K562 (cell line): ENCODE measurements around the gene CCNY. TPM values are rescaled to one million over a fixed set of nuclear protein-coding genes. Genes with fewer than 3 reads are reported as not detected.
A peak's percentile ranks its signal among the peaks of the same experiment; 100 is the strongest.

Source experiments
- ARHGAP35 ChIP-seq: fragments of 450-650 bp; IDR thresholded peaks from 2 replicates; pipeline ENCODE4 v1.6.1; 2018; ENCODE audit not compliant: partially characterized antibody
- CHD1 ChIP-seq: fragments of 200-600 bp; sonication (generic); IDR thresholded peaks from one replicate; pipeline ENCODE4 v1.6.1; 2012; ENCODE audit warnings: mild to moderate bottlenecking, moderate library complexity, low read length, inconsistent platforms
- ELF1 ChIP-seq: fragments of 200-800 bp; sonication (Bioruptor generic); IDR thresholded peaks from 2 replicates; pipeline ENCODE4 v1.6.1; 2016; ENCODE audit warnings: missing genetic modification characterization, missing compliant biosample characterization
- HMGN3 ChIP-seq: IDR thresholded peaks from 2 replicates; pipeline ENCODE4 v1.6.1; 2011; ENCODE audit warnings: borderline replicate concordance, low read depth, mild to moderate bottlenecking, mixed read lengths, low read length; ENCODE audit not compliant: insufficient read length; ENCODE audit errors: extremely low read depth
- L3MBTL2 ChIP-seq: fragments of 450-650 bp; IDR thresholded peaks from 2 replicates; pipeline ENCODE4 v1.6.1; 2016; ENCODE audit warnings: mild to moderate bottlenecking, moderate library complexity
- MBD1 ChIP-seq: fragments of 250-450 bp; sonication (Bioruptor Pico); IDR thresholded peaks from 2 replicates; pipeline ENCODE4 v1.8.0; 2022; ENCODE audit warnings: inconsistent platforms
- PRPF4 ChIP-seq: fragments of 200-400 bp; formaldehyde crosslinking; IDR thresholded peaks from one replicate; pipeline ENCODE4 v1.6.1; 2017; ENCODE audit warnings: low read length, low read depth, mild to moderate bottlenecking; ENCODE audit not compliant: insufficient read depth, poor library complexity, severe bottlenecking
- RCOR1 ChIP-seq, 2 experiments: IDR thresholded peaks; 2 replicates each; pipeline ENCODE4 v1.6.1; 2012; ENCODE audit warnings: low read depth in 2 of 2, low read length in 2 of 2, borderline replicate concordance in 1 of 2, improper control_type of control experiment in 1 of 2
- STAG1 ChIP-seq: sonication (generic); formaldehyde crosslinking; IDR thresholded peaks from 2 replicates; pipeline ENCODE4 v1.5.0; 2020; ENCODE audit warnings: missing genetic modification reagents, borderline replicate concordance
- TAF15 ChIP-seq: fragments of 200-400 bp; formaldehyde crosslinking; IDR thresholded peaks from 2 replicates; pipeline ENCODE4 v1.6.1; 2017; ENCODE audit warnings: mild to moderate bottlenecking, low read depth, low read length, moderate library complexity
- ZBTB5 ChIP-seq: fragments of 450-650 bp; IDR thresholded peaks from 2 replicates; pipeline ENCODE4 v1.6.1; 2017; ENCODE audit warnings: antibody characterized with exemption
- ZNF165 ChIP-seq: fragments of 250-450 bp; sonication (Bioruptor Pico); IDR thresholded peaks from 2 replicates; pipeline ENCODE4 v1.4.0; 2020; ENCODE audit warnings: borderline replicate concordance
- ZNF282 ChIP-seq: sonication (generic); formaldehyde crosslinking; IDR thresholded peaks from 2 replicates; pipeline ENCODE4 v1.8.1; 2023; ENCODE audit warnings: missing genetic modification reagents
- ZNF431 ChIP-seq: sonication (generic); formaldehyde crosslinking; IDR thresholded peaks from 2 replicates; pipeline ENCODE4 v1.8.0; 2022; ENCODE audit warnings: mild to moderate bottlenecking, missing genetic modification reagents
- ZNF57 ChIP-seq: fragments of 450-650 bp; formaldehyde crosslinking; IDR thresholded peaks from 2 replicates; pipeline ENCODE4 v1.4.0; 2020; ENCODE audit warnings: mild to moderate bottlenecking, moderate library complexity
- ZNF695 ChIP-seq: fragments of 450-650 bp; formaldehyde crosslinking; IDR thresholded peaks from 2 replicates; pipeline ENCODE4 v1.4.0; 2020; ENCODE audit warnings: mild to moderate bottlenecking, moderate library complexity
- polyA plus RNA-seq, 8 experiments: library from polyadenylated mRNA; depleted of rRNA in 4 of 8; stranded (reverse) in 5 of 8; unstranded in 3 of 8; fragments of >200 nt; fragmentation: Nextera tagmentation in 2 of 8; fragmentation: Illumina TruSeq in 1 of 8; extraction: Ambion mirVana in 2 of 8; extraction: Trizol in 1 of 8; gene quantifications; 2 replicates each; pipeline versions ENCODE4 v1.2.1 to v1.2.3, GENCODE V29; 2011 to 2014; ENCODE audit warnings: inconsistent platforms in 1 of 8, missing spikeins in 1 of 8
- total RNA-seq, 7 experiments: library from RNA; depleted of rRNA in 6 of 7; stranded (reverse); fragments of >200 nt in 6 of 7; fragmentation: Illumina TruSeq in 2 of 7; extraction: Trizol in 2 of 7; gene quantifications; 2 replicates each; pipeline versions ENCODE4 v1.2.1 to v1.2.3, GENCODE V29; 2011 to 2021; ENCODE audit warnings: low replicate concordance in 1 of 7
- TF ChIP-seq, protein P1 (sequence below): fragments of 250-450 bp; sonication (Bioruptor Pico); IDR thresholded peaks from 2 replicates; pipeline ENCODE4 v1.4.0; 2020; ENCODE audit warnings: mild to moderate bottlenecking
- TF ChIP-seq, protein P2 (sequence below): fragments of 450-650 bp; IDR thresholded peaks from one replicate; pipeline ENCODE4 v1.6.1; 2018; ENCODE audit warnings: mild to moderate bottlenecking, moderate library complexity; ENCODE audit not compliant: partially characterized antibody
- TF ChIP-seq, protein P3 (sequence below): fragments of 450-650 bp; formaldehyde crosslinking; IDR thresholded peaks from 2 replicates; pipeline ENCODE4 v1.4.0; 2020; ENCODE audit warnings: mild to moderate bottlenecking

Gene CCNY
- total and polyA plus RNA-seq, 9 of the 15 experiments (the other 6 are each of a cell fraction or from before 2014, with no cell fraction given): 8.4 to 109 (median 38.6) TPM

GRCh38 chr10:35391153-35391953 lies 55.0 kb downstream of the CCNY start (continued):
- TF ChIP-seq, protein P1, sequence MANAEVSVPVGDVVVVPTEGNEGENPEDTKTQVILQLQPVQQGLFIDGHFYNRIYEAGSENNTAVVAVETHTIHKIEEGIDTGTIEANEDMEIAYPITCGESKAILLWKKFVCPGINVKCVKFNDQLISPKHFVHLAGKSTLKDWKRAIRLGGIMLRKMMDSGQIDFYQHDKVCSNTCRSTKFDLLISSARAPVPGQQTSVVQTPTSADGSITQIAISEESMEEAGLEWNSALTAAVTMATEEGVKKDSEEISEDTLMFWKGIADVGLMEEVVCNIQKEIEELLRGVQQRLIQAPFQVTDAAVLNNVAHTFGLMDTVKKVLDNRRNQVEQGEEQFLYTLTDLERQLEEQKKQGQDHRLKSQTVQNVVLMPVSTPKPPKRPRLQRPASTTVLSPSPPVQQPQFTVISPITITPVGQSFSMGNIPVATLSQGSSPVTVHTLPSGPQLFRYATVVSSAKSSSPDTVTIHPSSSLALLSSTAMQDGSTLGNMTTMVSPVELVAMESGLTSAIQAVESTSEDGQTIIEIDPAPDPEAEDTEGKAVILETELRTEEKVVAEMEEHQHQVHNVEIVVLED (CRISPR knock-in tag): peak; percentile 28; the same call in 1 of the 2 replicates
- TF ChIP-seq CHD1 (no peak), PRPF4 (no peak), TAF15 (no peak), ZNF282 (CRISPR knock-in tag) (no peak), ZNF695 (no peak), ELF1 (tag) (peak; percentile 87), ZNF431 (no peak), RCOR1 (IDR thresholded peaks at IDR 0.05; ENCODE audit: borderline replicate concordance in 1 of 2, low read depth in 2 of 2, low read length in 2 of 2) (peak in 1 of 2 experiments; percentile 77; a peak in 1 of 4 replicates), ARHGAP35 (no peak), ZBTB5 (no peak), HMGN3 (peak; percentile 70), ZNF57 (CRISPR knock-in tag) (peak; percentile 81; the same call in 1 of the 2 replicates), STAG1 (CRISPR knock-in tag) (no peak), ZNF165 (CRISPR knock-in tag) (peak; percentile 81), L3MBTL2 (peak; percentile 60), MBD1 (no peak)
- TF ChIP-seq, protein P2, sequence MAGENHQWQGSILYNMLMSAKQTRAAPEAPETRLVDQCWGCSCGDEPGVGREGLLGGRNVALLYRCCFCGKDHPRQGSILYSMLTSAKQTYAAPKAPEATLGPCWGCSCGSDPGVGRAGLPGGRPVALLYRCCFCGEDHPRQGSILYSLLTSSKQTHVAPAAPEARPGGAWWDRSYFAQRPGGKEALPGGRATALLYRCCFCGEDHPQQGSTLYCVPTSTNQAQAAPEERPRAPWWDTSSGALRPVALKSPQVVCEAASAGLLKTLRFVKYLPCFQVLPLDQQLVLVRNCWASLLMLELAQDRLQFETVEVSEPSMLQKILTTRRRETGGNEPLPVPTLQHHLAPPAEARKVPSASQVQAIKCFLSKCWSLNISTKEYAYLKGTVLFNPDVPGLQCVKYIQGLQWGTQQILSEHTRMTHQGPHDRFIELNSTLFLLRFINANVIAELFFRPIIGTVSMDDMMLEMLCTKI: no peak
- TF ChIP-seq, protein P3, sequence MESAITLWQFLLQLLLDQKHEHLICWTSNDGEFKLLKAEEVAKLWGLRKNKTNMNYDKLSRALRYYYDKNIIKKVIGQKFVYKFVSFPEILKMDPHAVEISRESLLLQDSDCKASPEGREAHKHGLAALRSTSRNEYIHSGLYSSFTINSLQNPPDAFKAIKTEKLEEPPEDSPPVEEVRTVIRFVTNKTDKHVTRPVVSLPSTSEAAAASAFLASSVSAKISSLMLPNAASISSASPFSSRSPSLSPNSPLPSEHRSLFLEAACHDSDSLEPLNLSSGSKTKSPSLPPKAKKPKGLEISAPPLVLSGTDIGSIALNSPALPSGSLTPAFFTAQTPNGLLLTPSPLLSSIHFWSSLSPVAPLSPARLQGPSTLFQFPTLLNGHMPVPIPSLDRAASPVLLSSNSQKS (CRISPR knock-in tag): peak; percentile 67; the same call in 1 of the 2 replicates
